A673 (cell line): ENCODE data around the gene ZNF319. TPM values are rescaled to one million over a fixed set of nuclear protein-coding genes. Genes with fewer than 3 reads are reported as not detected.

Source experiments
- BruUV-seq: library from RNA; stranded (reverse); fragments of 400-500 nt; replicated peaks from 2 replicates; lab custom pipeline; 2021; lab: Mats Ljungman, UMichigan
- CTCF ChIA-PET: fragments of 300-600 bp; sonication (Branson Sonifier 250); formaldehyde crosslinking; loops from one replicate; lab custom pipeline; 2022; ENCODE audit warnings: antibody characterized with exemption; lab: Charles Lee
- POLR2A ChIA-PET: fragments of 300-600 bp; sonication (Branson Sonifier 250); formaldehyde crosslinking; loops from one replicate; lab custom pipeline; 2022; ENCODE audit warnings: antibody characterized with exemption; ENCODE audit not compliant: low non-redundant PET; lab: Charles Lee
- DNase-seq: peaks from one replicate; pipeline ENCODE4 v3.0.0-alpha.2; 2015; ENCODE audit warnings: low spot score
- H3K27ac ChIP-seq: fragments of 200-600 bp; sonication (generic); 2 replicates; pipeline ENCODE4 v1.5.1; 2016; ENCODE audit warnings: mixed run types, low read depth, mild to moderate bottlenecking, mixed read lengths, antibody characterized with exemption, low read length; ENCODE audit not compliant: poor library complexity, severe bottlenecking
- H3K27me3 ChIP-seq: fragments of 200-600 bp; sonication (generic); replicated peaks from 2 replicates; pipeline ENCODE4 v1.6.1; 2017; ENCODE audit warnings: mixed run types, low read depth, mild to moderate bottlenecking, mixed read lengths, antibody characterized with exemption, low read length; ENCODE audit not compliant: insufficient read depth, poor library complexity
- H3K36me3 ChIP-seq: fragments of 200-600 bp; sonication (generic); 2 replicates; pipeline ENCODE4 v1.6.1; 2016; ENCODE audit warnings: mixed run types, mild to moderate bottlenecking, mixed read lengths, antibody characterized with exemption, low read length; ENCODE audit not compliant: insufficient read depth, poor library complexity, severe bottlenecking
- H3K4me1 ChIP-seq: fragments of 200-600 bp; sonication (generic); 2 replicates; pipeline ENCODE4 v1.6.1; 2017; ENCODE audit warnings: mixed run types, mild to moderate bottlenecking, mixed read lengths, antibody characterized with exemption, low read length; ENCODE audit not compliant: insufficient read depth, poor library complexity, severe bottlenecking
- H3K4me3 ChIP-seq: fragments of 200-600 bp; sonication (generic); 2 replicates; pipeline ENCODE4 v1.5.1; 2016; ENCODE audit warnings: low read depth, mixed run types, mild to moderate bottlenecking, mixed read lengths, low read length; ENCODE audit not compliant: poor library complexity, severe bottlenecking
- H3K9me3 ChIP-seq: fragments of 200-600 bp; sonication (generic); 2 replicates; pipeline ENCODE4 v1.6.1; 2016; ENCODE audit warnings: mixed run types, low read depth, mild to moderate bottlenecking, mixed read lengths, antibody characterized with exemption, low read length; ENCODE audit not compliant: poor library complexity, severe bottlenecking
- EZH2 ChIP-seq: fragments of 200-600 bp; sonication (generic); IDR thresholded peaks from 2 replicates; pipeline ENCODE4 v1.6.1; 2017; ENCODE audit warnings: borderline replicate concordance, low read depth, mild to moderate bottlenecking, mixed read lengths, antibody characterized with exemption, low read length; ENCODE audit not compliant: poor library complexity, severe bottlenecking
- intact Hi-C: fragments of 100-400 bp; cut with micrococcal nuclease; formaldehyde crosslinking; loops from one replicate; pipeline ENCODE4 v1.10.0; 2022; ENCODE audit not compliant: unreplicated experiment
- total RNA-seq: library from RNA; stranded (reverse); gene quantifications from 2 replicates; pipeline ENCODE4 v1.2.3, GENCODE V29; 2021
- TF ChIP-seq, protein P1 (sequence below): fragments of 300-800, 200-600 bp; sonication (generic); conservative IDR thresholded peaks from 2 replicates; pipeline ENCODE4 v1.5.1; 2017; ENCODE audit warnings: low read depth, mild to moderate bottlenecking, antibody characterized with exemption, low read length, moderate library complexity, mixed read lengths

Gene ZNF319
- total RNA-seq, 1 experiment from 2014 or later, result 12.9 TPM

DNA sequence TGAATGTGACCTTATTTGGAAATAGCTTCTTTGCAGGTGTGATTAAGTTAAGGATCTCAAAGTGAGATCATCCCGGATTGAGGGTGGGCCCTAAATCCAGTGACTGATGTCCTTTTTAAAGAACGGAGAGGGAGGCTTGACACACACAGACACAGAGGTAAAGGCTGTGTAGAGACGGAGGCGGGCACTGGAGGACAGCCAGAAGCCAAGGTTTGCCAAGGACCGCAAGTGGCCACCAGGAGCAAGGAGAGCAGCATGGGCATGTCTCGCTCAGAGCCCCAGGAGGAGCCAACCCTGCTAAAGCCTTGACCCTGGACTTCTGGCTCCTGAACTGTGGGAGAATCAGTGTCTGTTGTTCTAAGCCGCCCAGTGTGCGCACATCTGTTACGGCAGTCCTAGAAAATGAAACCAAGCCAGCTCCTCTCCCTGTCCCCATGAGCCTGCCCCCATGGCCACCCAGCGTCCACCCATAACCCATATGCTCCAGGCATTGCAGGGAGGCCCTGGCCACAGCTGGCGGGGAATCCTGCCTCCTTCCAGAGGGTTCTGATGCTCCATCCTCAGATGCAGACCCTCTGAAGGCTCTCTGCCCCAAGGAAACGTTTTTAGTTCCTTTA, 44.8 kb downstream of the ZNF319 start:
- no peak overlapping the region for H3K27ac ChIP-seq
- POLR2A ChIA-PET, result no interaction called here
- intact Hi-C loops, result no loop called here

DNA sequence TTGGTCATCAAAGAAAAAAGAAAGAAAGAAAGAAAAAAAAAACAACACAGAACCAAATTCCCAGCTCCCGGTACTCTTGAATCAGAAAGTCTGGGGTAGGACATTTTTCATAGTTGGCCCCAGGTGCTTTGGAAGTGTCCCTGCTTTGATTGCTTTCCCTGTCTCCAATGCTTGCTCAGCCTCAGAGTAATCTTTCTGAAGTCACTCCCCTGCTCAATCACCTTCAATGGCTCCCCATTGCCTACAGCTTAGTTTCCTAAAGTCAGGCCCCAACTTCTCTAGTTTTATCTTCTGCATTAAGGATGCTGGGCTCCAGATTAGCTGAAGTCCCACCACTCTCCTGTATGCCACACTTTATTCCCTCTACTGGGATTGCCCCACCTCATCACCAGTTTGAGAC, 46.6 kb downstream of the ZNF319 start:
- DNase-seq, result no peak
- H3K27ac ChIP-seq, result no peak overlapping the region
- BruUV-seq, result no TSS peak
- no peaks in the 10 kb centered on the region for H3K9me3 ChIP-seq
- intact Hi-C loops, result no loop called here
- ChIA-PET POLR2A (interaction anchor here (0.7 kb wide), 1 partner anchor 24 kb away, joined by 3 read pairs; no protein-coding TSS in a partner anchor), CTCF (no interaction called here)
- no peaks in the 10 kb centered on the region for H3K36me3 ChIP-seq
- TF ChIP-seq, protein P1, sequence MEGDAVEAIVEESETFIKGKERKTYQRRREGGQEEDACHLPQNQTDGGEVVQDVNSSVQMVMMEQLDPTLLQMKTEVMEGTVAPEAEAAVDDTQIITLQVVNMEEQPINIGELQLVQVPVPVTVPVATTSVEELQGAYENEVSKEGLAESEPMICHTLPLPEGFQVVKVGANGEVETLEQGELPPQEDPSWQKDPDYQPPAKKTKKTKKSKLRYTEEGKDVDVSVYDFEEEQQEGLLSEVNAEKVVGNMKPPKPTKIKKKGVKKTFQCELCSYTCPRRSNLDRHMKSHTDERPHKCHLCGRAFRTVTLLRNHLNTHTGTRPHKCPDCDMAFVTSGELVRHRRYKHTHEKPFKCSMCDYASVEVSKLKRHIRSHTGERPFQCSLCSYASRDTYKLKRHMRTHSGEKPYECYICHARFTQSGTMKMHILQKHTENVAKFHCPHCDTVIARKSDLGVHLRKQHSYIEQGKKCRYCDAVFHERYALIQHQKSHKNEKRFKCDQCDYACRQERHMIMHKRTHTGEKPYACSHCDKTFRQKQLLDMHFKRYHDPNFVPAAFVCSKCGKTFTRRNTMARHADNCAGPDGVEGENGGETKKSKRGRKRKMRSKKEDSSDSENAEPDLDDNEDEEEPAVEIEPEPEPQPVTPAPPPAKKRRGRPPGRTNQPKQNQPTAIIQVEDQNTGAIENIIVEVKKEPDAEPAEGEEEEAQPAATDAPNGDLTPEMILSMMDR, result no peak
- TF ChIP-seq EZH2, result no peak
- peaks cover 16% of the 10 kb centered on the region for H3K4me1 ChIP-seq
- H3K4me3 ChIP-seq, result no peak overlapping the region
- H3K27me3 ChIP-seq, result no peaks in the 10 kb centered on the region

More for the DNA sequence above, 44.8 kb downstream of the ZNF319 start:
- peaks cover 14% of the 10 kb centered on the region for H3K4me1 ChIP-seq
- CTCF ChIA-PET, result no interaction called here
- no TSS peak for BruUV-seq
- no peaks in the 10 kb centered on the region for H3K36me3 ChIP-seq
- no peak for DNase-seq
- H3K4me3 ChIP-seq, result no peak overlapping the region
- no peaks in the 10 kb centered on the region for H3K9me3 ChIP-seq
- TF ChIP-seq EZH2, result no peak
- TF ChIP-seq, protein P1, result no peak
- H3K27me3 ChIP-seq, result no peaks in the 10 kb centered on the region

DNA sequence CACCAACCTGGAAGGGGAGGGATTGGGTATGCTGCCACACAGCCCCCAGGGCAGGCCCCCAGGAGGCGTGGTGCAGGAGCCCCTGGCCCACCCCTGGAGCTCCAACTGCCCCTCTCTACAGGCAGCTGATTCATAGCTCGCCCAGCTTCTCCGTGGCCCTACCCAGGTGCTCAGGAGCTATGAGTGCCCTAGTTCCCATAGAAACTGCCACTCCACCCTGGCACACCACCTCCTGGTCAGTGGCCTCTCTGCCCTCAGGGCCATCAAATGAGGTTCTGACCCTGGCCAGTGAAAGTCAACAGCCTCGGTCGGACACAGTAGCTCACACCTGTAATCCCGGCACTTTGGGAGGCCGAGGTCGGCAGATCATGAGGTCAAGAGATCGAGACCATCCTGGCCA, 47.6 kb downstream of the ZNF319 start:
- BruUV-seq, result no TSS peak
- TF ChIP-seq EZH2, result no peak
- TF ChIP-seq, protein P1, result no peak
- peaks cover 16% of the 10 kb centered on the region for H3K4me1 ChIP-seq
- no peak overlapping the region for H3K27ac ChIP-seq
- POLR2A ChIA-PET, result no interaction called here
- CTCF ChIA-PET, result no interaction called here
- H3K9me3 ChIP-seq, result no peaks in the 10 kb centered on the region
- no peaks in the 10 kb centered on the region for H3K36me3 ChIP-seq
- intact Hi-C loops, result no loop called here
- H3K4me3 ChIP-seq, result no peak overlapping the region
- no peaks in the 10 kb centered on the region for H3K27me3 ChIP-seq
- no peak for DNase-seq
